Activated naive CD8-positive, alpha-beta T cell (primary cell): ENCODE measurements around the gene MTUS2.
"Not testable (repeated sequence)": the region's sequence is repeated elsewhere in the genome, so short reads cannot be mapped to it uniquely, and the experiment has no call there.

Experiments
- H3K27ac Mint-ChIP-seq: one replicate; pipeline ENCODE4 v1.8.0; 2021; ENCODE audit warnings: mixed read lengths
- H3K27me3 Mint-ChIP-seq: one replicate; pipeline ENCODE4 v1.8.0; 2021; ENCODE audit warnings: mixed read lengths
- H3K36me3 Mint-ChIP-seq: one replicate; pipeline ENCODE4 v1.8.0; 2021; ENCODE audit warnings: mixed read lengths
- H3K4me1 Mint-ChIP-seq: one replicate; pipeline ENCODE4 v1.8.0; 2021; ENCODE audit warnings: low read depth, mixed read lengths
- H3K4me3 Mint-ChIP-seq: one replicate; pipeline ENCODE4 v1.8.0; 2021; ENCODE audit warnings: mild to moderate bottlenecking, mixed read lengths
- H3K9me3 Mint-ChIP-seq: one replicate; pipeline ENCODE4 v1.8.0; 2021; ENCODE audit warnings: low read depth, mixed read lengths

The MTUS2 gene

DNA sequence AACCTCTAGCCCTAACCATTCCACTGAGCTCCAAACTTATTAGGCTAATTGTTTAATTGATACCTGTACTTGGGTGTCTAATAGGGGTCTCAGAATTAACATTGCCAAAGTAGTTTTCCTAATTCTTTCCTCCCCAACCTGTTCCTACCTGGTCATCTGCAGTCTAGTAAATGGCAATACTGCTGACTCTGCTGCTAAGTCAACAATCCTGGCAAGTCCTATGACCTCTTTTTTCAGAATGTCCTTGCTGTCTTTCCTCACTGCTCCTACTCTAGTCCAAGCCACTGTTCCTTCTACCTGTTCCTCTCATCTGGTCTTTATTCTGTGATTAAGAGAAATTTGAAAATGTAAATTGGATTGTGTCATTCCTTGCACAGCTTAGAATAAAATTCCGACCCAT lies 143.9 kb downstream of the MTUS2 start:
- Mint-ChIP-seq H3K27me3 (no peaks in the 10 kb centered on the region), H3K36me3 (no peaks in the 10 kb centered on the region), H3K4me3 (no peak overlapping the region), H3K9me3 (no peaks in the 10 kb centered on the region), H3K27ac (no peak overlapping the region), H3K4me1 (no peaks in the 10 kb centered on the region)

DNA sequence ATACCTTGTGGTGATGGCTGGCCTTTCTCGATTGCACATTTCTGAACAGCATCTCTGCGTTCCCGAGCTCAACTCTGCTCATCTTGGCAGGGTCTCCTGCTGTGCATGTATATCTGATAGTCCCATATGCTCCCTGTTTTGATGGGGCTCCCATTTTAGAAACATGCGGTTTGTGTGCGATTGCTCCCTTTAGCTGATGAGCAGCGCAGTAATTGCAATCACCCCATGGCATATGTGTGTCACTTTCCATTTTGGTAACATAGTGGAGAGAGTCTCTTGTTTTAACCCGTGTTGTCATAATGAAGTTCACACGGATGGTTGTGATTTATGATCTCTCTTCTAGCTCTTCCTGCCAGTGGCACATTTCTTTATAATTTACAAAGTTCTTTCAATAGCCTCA lies 144.7 kb downstream of the MTUS2 start:
- Mint-ChIP-seq H3K4me1 (no peaks in the 10 kb centered on the region), H3K27ac (no peak overlapping the region), H3K36me3 (no peaks in the 10 kb centered on the region), H3K4me3 (no peak overlapping the region), H3K27me3 (no peaks in the 10 kb centered on the region), H3K9me3 (no peaks in the 10 kb centered on the region)

DNA sequence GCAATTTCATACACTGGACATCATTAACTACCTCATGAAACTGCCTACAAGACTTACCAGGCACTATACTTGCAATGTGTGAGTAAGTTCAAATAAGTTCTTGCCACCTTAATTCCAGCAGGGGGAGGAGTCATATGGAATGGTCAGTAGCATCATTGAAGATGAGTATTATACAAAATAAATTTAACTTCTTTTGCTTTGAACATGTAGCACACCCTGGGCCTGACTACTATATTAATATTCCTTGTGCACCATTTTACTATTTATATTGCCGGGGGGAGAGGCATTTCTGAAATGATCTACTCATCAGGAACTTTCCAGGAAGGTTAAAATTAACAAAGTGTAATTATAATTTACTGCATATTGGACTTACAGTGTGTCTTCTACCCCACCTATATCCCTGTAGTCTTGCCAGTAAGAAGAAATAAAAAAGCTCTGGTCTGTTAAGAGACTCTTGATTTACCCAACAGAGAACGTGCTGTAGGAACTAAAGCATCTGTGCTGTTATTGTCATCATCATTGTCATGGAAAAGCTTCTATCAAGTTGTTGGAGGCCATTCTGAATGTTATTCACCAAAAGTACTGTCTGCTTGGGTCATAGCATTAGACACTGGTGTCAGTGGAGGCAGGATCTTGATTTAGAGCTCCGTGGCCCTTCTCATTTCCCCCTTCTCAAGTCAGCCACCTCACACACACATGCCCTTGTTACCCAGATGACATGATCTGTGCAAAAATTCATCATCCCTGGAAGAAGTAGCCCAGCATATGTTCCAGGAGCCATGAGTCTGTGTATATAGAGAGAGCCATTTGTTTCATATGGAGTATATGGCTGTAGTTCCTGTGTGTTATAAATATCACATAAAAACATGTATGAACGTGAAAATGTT lies 147.1 kb downstream of the MTUS2 start:
- no peaks in the 10 kb centered on the region for H3K27me3 Mint-ChIP-seq

DNA sequence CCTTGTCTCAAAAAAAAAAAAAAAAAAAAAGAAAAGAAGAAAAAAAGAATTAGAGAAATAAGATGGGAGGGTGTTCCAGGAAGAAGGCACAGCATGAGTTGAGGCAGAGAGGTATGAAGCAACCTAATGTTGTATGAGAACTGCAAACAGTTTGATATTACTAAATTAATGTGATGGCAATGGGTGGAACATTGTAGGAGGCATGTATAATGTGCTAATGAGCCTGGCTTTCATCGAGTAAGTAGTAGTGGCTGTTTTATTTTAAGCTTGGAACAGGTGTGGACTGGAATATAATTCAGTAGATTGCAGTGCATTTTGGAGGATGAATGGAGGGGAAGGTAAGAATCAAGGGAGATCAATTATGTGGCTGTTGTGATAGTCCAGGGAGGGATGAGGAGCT lies 156.1 kb downstream of the MTUS2 start:
- H3K4me1 Mint-ChIP-seq: no peaks in the 10 kb centered on the region
- no peak overlapping the region for H3K4me3 Mint-ChIP-seq
- no peak overlapping the region for H3K27ac Mint-ChIP-seq
- no peaks in the 10 kb centered on the region for H3K9me3 Mint-ChIP-seq
- peaks cover 3% of the 10 kb centered on the region for H3K27me3 Mint-ChIP-seq
- H3K36me3 Mint-ChIP-seq: no peaks in the 10 kb centered on the region

More for the DNA sequence above, 147.1 kb downstream of the MTUS2 start:
- Mint-ChIP-seq H3K4me3 (no peak overlapping the region), H3K36me3 (no peaks in the 10 kb centered on the region), H3K9me3 (no peaks in the 10 kb centered on the region), H3K4me1 (no peaks in the 10 kb centered on the region), H3K27ac (no peak overlapping the region)

DNA sequence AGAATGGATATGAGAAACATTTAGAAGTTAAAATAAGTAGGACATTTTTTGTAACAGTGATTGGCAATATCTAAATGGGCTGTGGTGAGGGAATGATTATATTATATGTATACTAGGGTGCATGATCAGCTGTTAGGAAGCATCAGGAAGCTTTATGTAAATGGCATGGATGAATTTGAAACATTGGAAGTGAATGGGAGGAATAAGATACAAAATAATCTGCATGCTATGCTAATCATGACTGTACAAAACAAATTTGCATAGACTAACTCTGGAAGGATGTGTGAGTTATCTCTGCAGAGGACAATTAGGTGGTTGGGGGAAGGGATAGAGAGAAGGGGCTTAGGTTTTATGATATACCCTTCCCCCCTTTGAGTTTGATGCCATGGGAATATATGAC lies 156.5 kb downstream of the MTUS2 start:
- H3K4me1 Mint-ChIP-seq: no peaks in the 10 kb centered on the region
- H3K27me3 Mint-ChIP-seq: peaks cover 3% of the 10 kb centered on the region
- no peak overlapping the region for H3K27ac Mint-ChIP-seq
- H3K4me3 Mint-ChIP-seq: no peak overlapping the region
- no peaks in the 10 kb centered on the region for H3K36me3 Mint-ChIP-seq
- no peaks in the 10 kb centered on the region for H3K9me3 Mint-ChIP-seq

DNA sequence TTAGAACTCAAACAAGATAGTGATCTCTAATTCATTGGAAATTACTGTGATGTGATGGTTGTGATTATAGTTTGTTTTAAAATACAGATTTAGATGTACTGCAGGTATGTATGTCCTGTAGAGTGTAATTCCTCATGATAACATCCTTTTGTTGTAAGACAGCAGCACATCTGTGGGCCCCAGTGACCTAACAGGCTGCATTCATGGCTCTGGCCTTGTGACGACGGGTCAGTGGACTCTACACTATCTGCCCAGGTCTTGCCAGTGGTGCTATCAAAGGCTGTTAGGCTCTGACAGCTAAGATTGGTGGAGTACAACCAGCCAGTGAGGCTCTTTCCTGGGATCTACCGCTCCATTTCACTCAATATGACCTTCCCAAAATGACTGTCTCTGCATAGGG lies 158.4 kb downstream of the MTUS2 start:
- no peaks in the 10 kb centered on the region for H3K36me3 Mint-ChIP-seq
- no peak overlapping the region for H3K27ac Mint-ChIP-seq
- H3K27me3 Mint-ChIP-seq: peaks cover 3% of the 10 kb centered on the region
- H3K4me1 Mint-ChIP-seq: no peaks in the 10 kb centered on the region
- no peak overlapping the region for H3K4me3 Mint-ChIP-seq
- H3K9me3 Mint-ChIP-seq: no peaks in the 10 kb centered on the region

DNA sequence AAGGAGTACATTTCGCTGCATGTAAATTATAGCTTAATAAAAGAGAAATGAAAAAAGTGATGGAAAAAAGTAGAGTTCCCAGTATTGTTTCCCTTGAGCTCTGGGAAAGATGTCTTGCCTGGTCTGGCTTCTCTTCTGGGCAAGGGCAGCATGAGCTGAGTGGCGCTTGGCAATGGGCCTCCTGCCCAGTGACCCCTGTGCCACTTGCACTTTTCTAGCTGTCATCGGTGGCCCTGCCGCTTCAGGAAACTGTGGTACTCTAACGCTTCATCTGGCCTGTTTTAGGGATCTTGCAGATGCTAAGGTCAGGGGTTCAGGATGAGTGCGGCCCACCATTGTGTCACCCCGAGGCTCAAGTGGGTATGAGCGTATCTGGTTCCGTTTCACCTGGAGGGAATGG lies 161.4 kb downstream of the MTUS2 start:
- H3K27ac Mint-ChIP-seq: no peak overlapping the region

DNA sequence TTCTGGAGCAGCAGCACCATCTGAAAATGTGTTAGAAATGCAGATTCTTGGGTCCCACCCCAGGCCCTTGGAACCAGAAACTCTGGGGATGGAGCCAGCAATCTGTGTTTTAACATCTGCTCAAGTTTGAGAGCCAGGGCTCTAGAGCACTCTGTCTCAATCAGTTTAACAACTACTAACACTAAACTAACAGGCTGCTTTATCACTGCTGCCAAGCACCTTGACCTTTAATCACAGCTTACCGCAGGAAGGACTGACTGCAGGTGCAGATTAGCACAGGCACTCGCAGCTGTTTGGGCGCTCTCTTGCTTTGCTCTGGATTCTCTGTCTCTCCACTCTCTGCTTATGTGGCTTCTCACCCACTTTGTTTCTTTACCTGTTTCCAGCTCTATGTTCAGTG lies 163.5 kb downstream of the MTUS2 start:
- no peaks in the 10 kb centered on the region for H3K4me1 Mint-ChIP-seq
- H3K9me3 Mint-ChIP-seq: no peaks in the 10 kb centered on the region
- no peaks in the 10 kb centered on the region for H3K36me3 Mint-ChIP-seq
- no peak overlapping the region for H3K27ac Mint-ChIP-seq
- H3K4me3 Mint-ChIP-seq: no peak overlapping the region
- peaks cover 2% of the 10 kb centered on the region for H3K27me3 Mint-ChIP-seq

More for the DNA sequence above, 161.4 kb downstream of the MTUS2 start:
- no peaks in the 10 kb centered on the region for H3K9me3 Mint-ChIP-seq
- no peaks in the 10 kb centered on the region for H3K4me1 Mint-ChIP-seq
- no peak overlapping the region for H3K4me3 Mint-ChIP-seq
- no peaks in the 10 kb centered on the region for H3K36me3 Mint-ChIP-seq
- no peaks in the 10 kb centered on the region for H3K27me3 Mint-ChIP-seq

DNA sequence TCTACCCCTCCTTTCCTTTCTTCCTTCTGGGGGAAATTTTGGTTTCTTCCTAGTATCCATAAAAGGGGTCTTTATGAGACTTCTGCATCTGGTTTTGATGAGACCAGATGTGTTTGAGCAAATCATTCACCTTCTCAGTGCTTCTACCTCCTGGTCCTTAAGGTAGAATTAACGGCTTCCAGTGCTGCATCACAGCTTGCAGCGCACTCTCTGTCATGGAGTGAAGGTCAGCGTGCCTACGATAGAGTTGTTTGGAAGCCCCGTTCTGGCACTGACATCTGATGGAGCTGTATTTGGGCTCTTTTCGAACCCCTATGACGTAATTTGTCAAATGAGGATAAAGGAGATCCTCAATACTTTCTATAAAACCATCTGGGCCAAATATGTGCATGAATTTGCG lies 164.2 kb downstream of the MTUS2 start:
- H3K4me1 Mint-ChIP-seq: no peaks in the 10 kb centered on the region
- H3K4me3 Mint-ChIP-seq: no peak overlapping the region
- H3K9me3 Mint-ChIP-seq: no peaks in the 10 kb centered on the region
- H3K36me3 Mint-ChIP-seq: no peaks in the 10 kb centered on the region
- no peak overlapping the region for H3K27ac Mint-ChIP-seq
- peaks cover 2% of the 10 kb centered on the region for H3K27me3 Mint-ChIP-seq

DNA sequence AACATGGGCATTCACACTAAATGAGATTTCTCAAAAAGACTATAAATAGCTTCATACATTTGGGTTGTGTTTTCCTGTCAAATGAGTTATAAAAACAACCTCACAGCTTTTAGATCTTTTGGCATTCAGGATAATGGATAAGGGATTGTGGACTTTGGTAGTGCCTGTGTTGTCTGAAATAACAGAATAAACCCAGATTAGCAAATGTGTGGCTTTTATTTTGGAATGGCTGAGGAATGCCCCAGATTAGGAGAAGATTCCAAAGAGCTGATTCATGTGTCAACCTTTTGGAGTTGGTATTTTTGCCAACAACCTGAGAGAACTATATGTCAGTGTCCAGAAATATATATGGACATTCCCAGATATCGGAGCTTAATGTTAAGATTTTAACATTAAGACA lies 164.7 kb downstream of the MTUS2 start:
- Mint-ChIP-seq H3K4me3 (no peak overlapping the region), H3K27me3 (peaks cover 2% of the 10 kb centered on the region), H3K27ac (no peak overlapping the region), H3K36me3 (no peaks in the 10 kb centered on the region), H3K4me1 (no peaks in the 10 kb centered on the region), H3K9me3 (no peaks in the 10 kb centered on the region)

DNA sequence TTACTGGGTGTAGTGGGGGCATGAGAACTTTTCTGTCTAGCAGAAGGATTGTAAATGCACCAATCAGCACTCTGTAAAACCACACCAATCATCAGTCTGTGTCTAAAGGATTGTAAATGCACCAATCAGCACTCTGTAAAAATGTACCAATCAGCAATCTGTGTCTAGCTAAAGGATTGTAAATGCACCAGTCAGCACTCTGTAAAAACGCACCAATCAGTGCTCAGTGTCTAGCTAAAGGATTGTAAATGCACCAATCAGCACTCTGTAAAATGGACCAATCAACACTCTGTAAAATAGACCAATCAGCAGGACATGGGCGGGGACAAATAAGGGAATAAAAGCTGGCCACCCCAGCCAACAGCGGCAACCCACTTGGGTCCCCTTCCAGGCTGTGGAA lies 170.2 kb downstream of the MTUS2 start:
- H3K9me3 Mint-ChIP-seq, H3K4me3 Mint-ChIP-seq, H3K27me3 Mint-ChIP-seq, H3K27ac Mint-ChIP-seq, H3K4me1 Mint-ChIP-seq, H3K36me3 Mint-ChIP-seq: not testable (repeated sequence)

DNA sequence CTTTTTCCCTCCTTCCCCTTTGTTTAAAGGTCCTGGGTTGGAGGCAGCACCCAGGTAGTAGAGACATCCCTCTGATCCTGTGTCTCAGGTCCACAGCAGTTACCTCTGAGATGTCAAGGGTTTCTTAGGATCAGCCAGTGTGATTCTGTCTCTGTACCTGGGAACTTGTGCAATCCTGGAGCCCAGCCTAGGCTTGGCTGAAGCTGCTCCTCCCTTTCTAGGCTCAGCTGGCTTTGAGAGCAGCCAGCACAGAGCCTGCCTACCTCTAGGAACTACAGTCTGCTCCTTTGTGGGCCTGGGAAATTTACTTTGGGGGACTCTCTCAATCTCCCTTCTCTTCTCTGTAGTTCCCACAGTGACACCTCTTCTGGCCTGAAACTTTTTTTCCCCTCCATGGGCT lies 171.6 kb downstream of the MTUS2 start:
- H3K4me3 Mint-ChIP-seq: no peak overlapping the region
- no peaks in the 10 kb centered on the region for H3K36me3 Mint-ChIP-seq
- H3K27me3 Mint-ChIP-seq: peaks cover 2% of the 10 kb centered on the region
- no peaks in the 10 kb centered on the region for H3K4me1 Mint-ChIP-seq
- no peak overlapping the region for H3K27ac Mint-ChIP-seq
- H3K9me3 Mint-ChIP-seq: no peaks in the 10 kb centered on the region

DNA sequence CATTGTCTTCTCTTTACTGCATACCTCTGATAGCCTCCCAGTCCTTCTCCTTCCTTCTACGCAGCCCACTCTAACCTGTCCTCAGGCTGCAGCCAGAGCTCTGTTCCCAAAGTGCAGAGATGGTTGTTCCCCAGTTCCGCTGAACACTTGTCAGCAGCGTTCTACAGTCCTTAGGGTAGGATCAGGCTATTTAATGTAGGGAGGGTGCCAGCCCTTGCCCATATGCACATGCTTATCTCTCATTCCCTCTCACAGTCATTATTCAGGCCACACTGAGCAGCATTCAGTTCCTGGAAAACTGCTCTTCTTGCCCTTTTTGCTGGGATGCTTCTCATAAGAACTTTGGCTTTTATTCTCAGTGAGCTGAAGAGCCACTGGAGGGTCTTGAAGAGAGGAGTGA lies 180.7 kb downstream of the MTUS2 start:
- Mint-ChIP-seq H3K27me3 (peaks cover 3% of the 10 kb centered on the region), H3K36me3 (no peaks in the 10 kb centered on the region)

DNA sequence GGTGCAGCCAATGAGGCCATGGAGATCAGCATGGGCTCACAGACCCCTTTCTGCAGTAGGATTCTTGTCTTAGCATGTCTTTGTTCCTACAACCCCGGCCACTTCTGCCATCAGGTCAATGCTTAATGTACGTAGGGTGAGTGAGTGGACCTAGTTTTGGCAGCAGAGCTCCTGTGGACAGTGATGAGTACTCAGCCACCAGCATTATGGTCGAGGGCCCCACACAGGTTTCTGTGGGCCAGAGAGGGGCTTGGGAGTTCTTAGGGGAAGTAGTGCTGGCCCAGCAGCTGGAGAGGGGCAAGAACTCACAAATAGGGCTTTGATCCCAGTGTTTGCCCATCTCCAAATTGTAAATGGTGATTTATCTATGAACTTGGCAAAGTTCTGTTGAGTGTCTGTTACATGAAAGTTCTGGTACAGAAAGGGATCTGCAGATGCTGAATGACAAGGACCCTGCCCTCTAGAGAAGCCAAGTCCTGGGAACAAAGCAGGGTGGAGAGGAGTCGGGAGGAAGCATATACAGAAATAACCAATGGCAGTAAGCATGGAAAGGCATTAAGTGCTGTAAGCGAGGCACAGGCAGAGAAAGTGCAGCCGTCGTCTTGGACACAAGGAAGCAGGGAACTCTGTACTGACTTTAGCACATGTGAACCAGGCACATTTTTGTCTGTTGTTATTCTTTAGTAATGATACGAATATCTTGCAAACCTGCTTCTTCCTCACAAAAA lies 185.1 kb downstream of the MTUS2 start:
- Mint-ChIP-seq H3K4me3 (no peak overlapping the region), H3K27ac (no peak overlapping the region), H3K27me3 (peaks cover 7% of the 10 kb centered on the region), H3K36me3 (no peaks in the 10 kb centered on the region), H3K4me1 (no peaks in the 10 kb centered on the region), H3K9me3 (peaks cover 6% of the 10 kb centered on the region)

More for the DNA sequence above, 180.7 kb downstream of the MTUS2 start:
- Mint-ChIP-seq H3K9me3 (peaks cover 6% of the 10 kb centered on the region), H3K4me3 (no peak overlapping the region), H3K27ac (no peak overlapping the region), H3K4me1 (no peaks in the 10 kb centered on the region)

DNA sequence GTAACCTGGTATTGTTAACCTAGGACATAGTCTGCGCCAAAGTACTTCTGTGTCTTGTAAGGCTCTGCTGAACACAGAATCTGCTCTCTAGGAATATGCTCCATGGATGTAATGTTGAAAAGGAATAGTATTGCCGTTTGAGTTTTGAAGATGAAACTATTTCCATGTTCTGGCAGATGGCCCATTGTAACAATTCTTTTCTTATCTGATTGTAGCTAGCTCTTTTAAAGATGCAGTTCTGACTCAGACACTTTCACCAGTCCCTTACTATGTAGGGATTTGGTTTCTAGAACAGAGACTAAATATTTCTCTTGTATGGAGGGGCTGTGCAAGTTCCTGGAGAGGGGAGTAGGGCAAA lies 185.6 kb downstream of the MTUS2 start:
- Mint-ChIP-seq H3K27me3 (peaks cover 7% of the 10 kb centered on the region), H3K9me3 (peaks cover 4% of the 10 kb centered on the region), H3K4me1 (no peaks in the 10 kb centered on the region), H3K36me3 (no peaks in the 10 kb centered on the region), H3K27ac (no peak overlapping the region), H3K4me3 (no peak overlapping the region)
